HuH-7 (cell line): ENCODE results near the gene RDH14.

Experiments
- DNase-seq: peaks from one replicate; pipeline ENCODE4 v3.0.0; 2011; ENCODE audit warnings: low spot score

RDH14 gene

GRCh38 chr2:18522484-18523146 is 37.8 kb downstream of the RDH14 start:
- DNase-seq = no peak

GRCh38 chr2:18520451-18521425 is 39.7 kb downstream of the RDH14 start:
- DNase-seq = peak; percentile 64

- no peak for DNase-seq
Observed at GRCh38 chr2:18519914-18520450, 40.5 kb downstream of the RDH14 start.

GRCh38 chr2:18518116-18519111 is 42.0 kb downstream of the RDH14 start:
- DNase-seq = no peak

GRCh38 chr2:18517386-18517785 is 43.1 kb downstream of the RDH14 start:
- no peak for DNase-seq

GRCh38 chr2:18516112-18516511 is 44.3 kb downstream of the RDH14 start:
- no peak for DNase-seq

- DNase-seq = no peak
Observed at GRCh38 chr2:18514526-18515461, 45.7 kb downstream of the RDH14 start.

GRCh38 chr2:18510775-18511174 is 49.7 kb downstream of the RDH14 start:
- no peak for DNase-seq

- DNase-seq = no peak
Observed at GRCh38 chr2:18506883-18507509, 53.5 kb downstream of the RDH14 start.

GRCh38 chr2:18505703-18506341 is 54.6 kb downstream of the RDH14 start:
- no peak for DNase-seq
